Measurements from ENCODE around the gene NNT. TPM values are rescaled to one million over a fixed set of nuclear protein-coding genes. Genes with fewer than 3 reads are reported as not detected.
"Not testable (repeated sequence)": the region's sequence is repeated elsewhere in the genome, so short reads cannot be mapped to it uniquely, and the experiment has no call there.

The NNT gene
- total RNA-seq, 3 donors from 2014 or later (not counting 1 experiment from before 2014, with no cell fraction given): 57.0 to 66.1 (median 64.6) TPM

DNA sequence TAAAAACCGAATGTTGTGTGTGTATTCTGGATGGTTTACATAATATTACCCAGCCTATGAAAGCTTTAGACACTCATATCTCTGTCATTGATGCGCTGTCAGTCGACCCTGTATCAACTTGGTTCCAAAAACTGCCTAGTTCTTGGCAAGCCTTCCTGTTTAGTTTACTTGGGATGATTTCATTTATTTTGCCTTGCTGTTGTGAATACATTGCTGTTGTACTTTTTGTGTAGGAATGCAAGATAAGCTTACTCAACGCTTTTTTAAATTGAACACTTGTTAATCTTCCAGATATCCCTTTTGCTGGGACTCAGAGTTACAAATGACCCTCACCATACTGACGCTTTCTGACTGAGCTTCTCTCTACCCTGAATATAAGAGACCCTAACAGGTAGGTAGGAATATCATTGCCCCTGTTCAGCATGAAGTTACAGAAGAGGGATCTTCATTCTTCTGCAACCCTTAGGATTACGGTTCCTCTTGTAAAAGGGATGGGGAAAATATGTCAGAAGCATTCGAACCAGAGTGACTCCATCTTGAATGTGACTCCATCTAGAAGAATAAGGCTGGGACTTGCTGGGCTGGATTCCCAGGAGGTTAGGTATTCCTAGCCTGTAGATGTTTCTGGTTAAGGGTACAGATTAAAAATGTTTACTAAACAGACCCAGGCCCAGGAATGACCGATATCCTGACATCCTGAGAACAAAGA, 32.4 kb upstream of the NNT start:
- Mint-ChIP-seq H3K9me3 (no peaks in the 10 kb centered on the region), H3K27me3 (ENCODE audit: low read depth in 2 of 2) (no peaks in the 10 kb centered on the region), H3K4me3 (no peak overlapping the region), H3K27ac (no peak overlapping the region), H3K36me3 (peaks cover 1% of the 10 kb centered on the region), H3K4me1 (no peaks in the 10 kb centered on the region)
- no peaks in the 10 kb centered on the region for H3K36me3 ChIP-seq (ENCODE audit: control insufficient read depth, insufficient read depth, low read length)
- no peak overlapping the region for H3K4me3 ChIP-seq (ENCODE audit: low read length)
- ATAC-seq (no peak), DNase-seq (no peak)
- no peak overlapping the region for H3K27ac ChIP-seq (ENCODE audit: low read length)
- WGBS (ENCODE audit: insufficient coverage): over 99% methylated on average over 5 of the region's 8 CpGs
- H3K27me3 ChIP-seq (ENCODE audit: control insufficient read depth, insufficient read depth, low read length): no peaks in the 10 kb centered on the region
- intact Hi-C loops (cut with micrococcal nuclease): no loop called here
- H3K4me1 ChIP-seq (ENCODE audit: control insufficient read depth, insufficient read depth, low read length): no peaks in the 10 kb centered on the region
- no peaks in the 10 kb centered on the region for H3K9me3 ChIP-seq (ENCODE audit: control insufficient read depth, insufficient read depth, low read length)
- TF ChIP-seq, protein P1, sequence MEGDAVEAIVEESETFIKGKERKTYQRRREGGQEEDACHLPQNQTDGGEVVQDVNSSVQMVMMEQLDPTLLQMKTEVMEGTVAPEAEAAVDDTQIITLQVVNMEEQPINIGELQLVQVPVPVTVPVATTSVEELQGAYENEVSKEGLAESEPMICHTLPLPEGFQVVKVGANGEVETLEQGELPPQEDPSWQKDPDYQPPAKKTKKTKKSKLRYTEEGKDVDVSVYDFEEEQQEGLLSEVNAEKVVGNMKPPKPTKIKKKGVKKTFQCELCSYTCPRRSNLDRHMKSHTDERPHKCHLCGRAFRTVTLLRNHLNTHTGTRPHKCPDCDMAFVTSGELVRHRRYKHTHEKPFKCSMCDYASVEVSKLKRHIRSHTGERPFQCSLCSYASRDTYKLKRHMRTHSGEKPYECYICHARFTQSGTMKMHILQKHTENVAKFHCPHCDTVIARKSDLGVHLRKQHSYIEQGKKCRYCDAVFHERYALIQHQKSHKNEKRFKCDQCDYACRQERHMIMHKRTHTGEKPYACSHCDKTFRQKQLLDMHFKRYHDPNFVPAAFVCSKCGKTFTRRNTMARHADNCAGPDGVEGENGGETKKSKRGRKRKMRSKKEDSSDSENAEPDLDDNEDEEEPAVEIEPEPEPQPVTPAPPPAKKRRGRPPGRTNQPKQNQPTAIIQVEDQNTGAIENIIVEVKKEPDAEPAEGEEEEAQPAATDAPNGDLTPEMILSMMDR (IDR thresholded peaks at IDR 0.05): no peak

DNA sequence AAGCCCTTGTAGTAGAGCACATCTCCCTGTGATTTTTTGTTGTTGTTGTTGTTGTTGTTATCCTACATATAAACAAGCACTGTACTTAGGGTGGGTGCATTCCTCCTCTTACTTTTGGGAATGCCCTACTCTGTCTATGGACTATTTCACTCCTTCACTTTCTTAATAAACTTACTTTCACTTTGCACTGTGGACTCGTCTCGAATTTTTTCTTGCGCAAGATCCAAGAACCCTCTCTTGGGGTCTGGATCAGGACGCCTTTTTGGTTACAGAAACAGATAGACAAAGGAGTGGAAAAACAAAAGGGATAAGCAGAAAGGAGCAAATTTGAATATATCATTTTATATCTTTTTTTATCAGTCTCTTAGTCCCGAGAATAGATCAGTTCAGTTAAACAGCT, 31.7 kb upstream of the NNT start:
- peaks cover 5% of the 10 kb centered on the region for H3K36me3 Mint-ChIP-seq
- TF ChIP-seq, protein P1 (IDR thresholded peaks at IDR 0.05): no peak

DNA sequence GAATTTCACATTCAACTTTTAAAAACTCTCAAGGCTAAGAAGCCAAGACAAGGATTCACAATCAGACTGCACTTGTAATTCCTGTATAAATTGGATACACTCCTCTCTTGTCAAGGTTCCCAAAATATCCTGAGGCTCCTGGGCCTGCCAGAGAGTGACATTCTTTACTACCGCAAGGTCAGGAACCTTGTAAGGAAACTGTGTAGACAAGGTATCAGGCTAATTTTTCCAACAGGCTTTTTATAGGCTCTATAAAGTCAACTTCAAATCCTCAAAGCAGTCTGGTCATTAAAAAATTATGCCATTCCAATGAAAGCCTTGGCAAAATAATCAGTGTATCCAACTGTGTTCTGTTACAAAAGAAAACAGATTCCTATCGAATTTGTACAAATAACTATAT, 30.6 kb upstream of the NNT start:
- Histone ChIP-seq H3K4me1 (ENCODE audit: control insufficient read depth, insufficient read depth, low read length) (no peaks in the 10 kb centered on the region), H3K36me3 (ENCODE audit: control insufficient read depth, insufficient read depth, low read length) (no peaks in the 10 kb centered on the region), H3K27me3 (ENCODE audit: control insufficient read depth, insufficient read depth, low read length) (no peaks in the 10 kb centered on the region), H3K9me3 (ENCODE audit: control insufficient read depth, insufficient read depth, low read length) (no peaks in the 10 kb centered on the region), H3K27ac (ENCODE audit: low read length) (no peak overlapping the region), H3K4me3 (ENCODE audit: low read length) (no peak overlapping the region)
- H3K4me1 Mint-ChIP-seq: peaks cover 0 to 4% of the 10 kb centered on the region in 2 donors
- peaks cover 5% of the 10 kb centered on the region for H3K36me3 Mint-ChIP-seq
- intact Hi-C loops (cut with micrococcal nuclease): no loop called here
- H3K27me3 Mint-ChIP-seq (ENCODE audit: low read depth in 2 of 2): no peaks in the 10 kb centered on the region
- TF ChIP-seq, protein P1 (IDR thresholded peaks at IDR 0.05): no peak
- H3K9me3 Mint-ChIP-seq: no peaks in the 10 kb centered on the region
- H3K27ac Mint-ChIP-seq: no peak overlapping the region
- no peak overlapping the region for H3K4me3 Mint-ChIP-seq
- ATAC-seq (no peak), DNase-seq (no peak)
- 100% methylated on average over 1 of the region's 2 CpGs for WGBS (ENCODE audit: insufficient coverage)

More for the DNA sequence above, 31.7 kb upstream of the NNT start:
- H3K4me1 ChIP-seq (ENCODE audit: control insufficient read depth, insufficient read depth, low read length): no peaks in the 10 kb centered on the region
- intact Hi-C loops (cut with micrococcal nuclease): no loop called here
- H3K27ac ChIP-seq (ENCODE audit: low read length): no peak overlapping the region
- H3K27ac Mint-ChIP-seq: no peak overlapping the region
- no peak overlapping the region for H3K4me3 Mint-ChIP-seq
- H3K9me3 Mint-ChIP-seq: no peaks in the 10 kb centered on the region
- H3K27me3 ChIP-seq (ENCODE audit: control insufficient read depth, insufficient read depth, low read length): no peaks in the 10 kb centered on the region
- 78% methylated on average over 5 of the region's 5 CpGs for whole genome bisulfite sequencing (ENCODE audit: insufficient coverage)
- H3K36me3 ChIP-seq (ENCODE audit: control insufficient read depth, insufficient read depth, low read length): no peaks in the 10 kb centered on the region
- H3K9me3 ChIP-seq (ENCODE audit: control insufficient read depth, insufficient read depth, low read length): no peaks in the 10 kb centered on the region
- no peak overlapping the region for H3K4me3 ChIP-seq (ENCODE audit: low read length)
- H3K4me1 Mint-ChIP-seq: no peaks in the 10 kb centered on the region
- DNase-seq: no peak
- H3K27me3 Mint-ChIP-seq (ENCODE audit: low read depth in 2 of 2): no peaks in the 10 kb centered on the region
- ATAC-seq: no peak

DNA sequence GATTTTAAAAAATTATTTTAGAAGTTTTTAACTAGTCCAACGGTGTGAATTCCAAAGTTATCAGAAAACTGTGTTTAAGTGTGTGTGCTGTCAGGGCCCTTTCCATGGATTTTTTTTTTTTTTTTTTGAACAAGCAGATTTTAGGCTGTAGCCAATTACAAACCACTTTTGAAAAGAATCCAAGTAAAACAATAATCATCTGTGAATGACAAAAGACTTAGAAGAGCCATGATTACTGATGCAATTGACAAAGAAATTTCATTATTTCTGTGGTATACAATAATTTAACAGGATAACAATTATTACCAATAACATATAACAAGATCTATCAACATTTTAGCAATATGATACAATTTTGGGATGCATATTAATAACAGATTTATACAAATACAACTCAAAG, 29.9 kb upstream of the NNT start:
- peaks cover 0 to 4% of the 10 kb centered on the region in 2 donors for H3K4me1 Mint-ChIP-seq
- H3K36me3 Mint-ChIP-seq: peaks cover 5% of the 10 kb centered on the region
- H3K36me3 ChIP-seq (ENCODE audit: control insufficient read depth, insufficient read depth, low read length): no peaks in the 10 kb centered on the region
- H3K4me3 ChIP-seq (ENCODE audit: low read length): no peak overlapping the region
- H3K27me3 Mint-ChIP-seq (ENCODE audit: low read depth in 2 of 2): no peaks in the 10 kb centered on the region
- DNase-seq (no peak), ATAC-seq (no peak)
- TF ChIP-seq, protein P1 (IDR thresholded peaks at IDR 0.05): no peak
- H3K4me3 Mint-ChIP-seq: no peak overlapping the region
- no peak overlapping the region for H3K27ac ChIP-seq (ENCODE audit: low read length)
- intact Hi-C loops (cut with micrococcal nuclease): no loop called here
- H3K9me3 Mint-ChIP-seq: no peaks in the 10 kb centered on the region
- no peaks in the 10 kb centered on the region for H3K27me3 ChIP-seq (ENCODE audit: control insufficient read depth, insufficient read depth, low read length)
- no peak overlapping the region for H3K27ac Mint-ChIP-seq
- no peaks in the 10 kb centered on the region for H3K9me3 ChIP-seq (ENCODE audit: control insufficient read depth, insufficient read depth, low read length)
- WGBS (ENCODE audit: insufficient coverage): no CpG with 5 or more reads among the region's 1 CpG
- no peaks in the 10 kb centered on the region for H3K4me1 ChIP-seq (ENCODE audit: control insufficient read depth, insufficient read depth, low read length)

DNA sequence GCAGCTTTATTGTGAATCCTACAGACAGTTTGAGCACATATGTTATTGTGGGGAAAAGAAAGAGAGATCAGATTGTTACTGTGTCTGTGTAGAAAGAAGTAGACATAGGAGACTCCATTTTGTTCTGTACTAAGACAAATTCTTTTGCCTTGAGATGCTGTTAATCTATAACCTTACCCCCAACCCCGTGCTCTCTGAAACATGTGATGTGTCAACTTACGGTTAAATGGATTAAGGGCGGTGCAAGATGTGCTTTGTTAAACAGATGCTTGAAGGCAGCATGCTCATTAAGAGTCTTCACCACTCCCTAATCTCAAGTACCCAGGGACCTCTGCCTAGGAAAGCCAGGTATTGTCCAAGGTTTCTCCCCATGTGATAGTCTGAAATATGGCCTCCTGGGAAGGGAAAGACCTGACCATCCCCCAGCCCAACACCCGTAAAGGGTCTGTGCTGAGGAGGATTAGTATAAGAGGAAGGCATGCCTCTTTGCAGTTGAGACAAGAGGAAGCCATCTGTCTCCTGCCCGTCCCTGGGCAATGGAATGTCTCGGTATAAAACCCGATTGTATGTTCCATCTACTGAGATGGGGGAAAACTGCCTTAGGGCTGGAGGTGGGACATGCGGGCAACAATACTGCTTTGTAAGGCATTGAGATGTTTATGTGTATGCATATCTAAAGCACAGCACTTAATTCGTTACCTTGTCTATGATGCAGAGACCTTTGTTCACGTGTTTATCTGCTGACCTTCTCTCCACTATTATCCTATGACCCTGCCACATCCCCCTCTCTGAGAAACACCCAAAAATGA, 22.4 kb upstream of the NNT start:
- H3K27ac Mint-ChIP-seq; H3K4me3 Mint-ChIP-seq; H3K36me3 Mint-ChIP-seq; H3K27ac ChIP-seq (ENCODE audit: low read length); H3K4me1 ChIP-seq (ENCODE audit: control insufficient read depth, insufficient read depth, low read length); H3K36me3 ChIP-seq (ENCODE audit: control insufficient read depth, insufficient read depth, low read length); H3K9me3 Mint-ChIP-seq; ATAC-seq; H3K27me3 Mint-ChIP-seq (ENCODE audit: low read depth in 2 of 2); DNase-seq; H3K4me1 Mint-ChIP-seq; intact Hi-C loops (cut with micrococcal nuclease); H3K27me3 ChIP-seq (ENCODE audit: control insufficient read depth, insufficient read depth, low read length); H3K4me3 ChIP-seq (ENCODE audit: low read length); H3K9me3 ChIP-seq (ENCODE audit: control insufficient read depth, insufficient read depth, low read length): not testable (repeated sequence)
- WGBS (ENCODE audit: insufficient coverage): 97% methylated on average over 9 of the region's 10 CpGs
